HFF-Myc (cell line): ENCODE measurements around the gene FOXL1.

ENCODE experiments used
- DNase-seq: peaks from one replicate; pipeline ENCODE4 v3.0.0-alpha.2; 2011; ENCODE audit warnings: low read depth; ENCODE audit errors: extremely low read depth
- H3K4me3 ChIP-seq: replicated peaks from 2 replicates; pipeline ENCODE4 v1.5.1; 2011; ENCODE audit warnings: low read depth, mild to moderate bottlenecking, control low read depth, low read length
- TF ChIP-seq, protein P1 (sequence below): IDR thresholded peaks from 2 replicates; pipeline ENCODE4 v1.5.1; 2012; ENCODE audit warnings: mild to moderate bottlenecking, low read depth, low read length, control low read depth; ENCODE audit errors: missing control alignments

FOXL1 gene

DNA sequence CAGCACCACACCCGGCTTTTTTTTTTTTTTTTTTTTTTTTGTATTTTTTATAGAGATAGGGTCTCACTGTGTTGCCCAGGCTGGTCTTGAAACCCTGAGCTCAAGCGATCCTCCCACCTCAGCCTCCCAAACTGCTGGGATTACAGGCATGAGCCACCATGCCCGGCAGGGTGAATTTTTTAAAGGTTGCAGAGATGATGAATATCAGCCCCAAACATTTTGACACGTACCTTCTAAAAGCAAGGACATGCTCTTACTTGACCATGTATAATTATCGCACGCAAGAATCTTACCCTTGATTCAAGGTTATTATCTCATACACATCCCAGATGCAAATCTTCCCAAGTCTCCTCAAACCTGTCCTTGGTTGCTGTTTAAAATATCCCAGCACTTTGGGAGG, 16.0 kb upstream of the FOXL1 start:
- H3K4me3 ChIP-seq = no peak overlapping the region
- TF ChIP-seq, protein P1, sequence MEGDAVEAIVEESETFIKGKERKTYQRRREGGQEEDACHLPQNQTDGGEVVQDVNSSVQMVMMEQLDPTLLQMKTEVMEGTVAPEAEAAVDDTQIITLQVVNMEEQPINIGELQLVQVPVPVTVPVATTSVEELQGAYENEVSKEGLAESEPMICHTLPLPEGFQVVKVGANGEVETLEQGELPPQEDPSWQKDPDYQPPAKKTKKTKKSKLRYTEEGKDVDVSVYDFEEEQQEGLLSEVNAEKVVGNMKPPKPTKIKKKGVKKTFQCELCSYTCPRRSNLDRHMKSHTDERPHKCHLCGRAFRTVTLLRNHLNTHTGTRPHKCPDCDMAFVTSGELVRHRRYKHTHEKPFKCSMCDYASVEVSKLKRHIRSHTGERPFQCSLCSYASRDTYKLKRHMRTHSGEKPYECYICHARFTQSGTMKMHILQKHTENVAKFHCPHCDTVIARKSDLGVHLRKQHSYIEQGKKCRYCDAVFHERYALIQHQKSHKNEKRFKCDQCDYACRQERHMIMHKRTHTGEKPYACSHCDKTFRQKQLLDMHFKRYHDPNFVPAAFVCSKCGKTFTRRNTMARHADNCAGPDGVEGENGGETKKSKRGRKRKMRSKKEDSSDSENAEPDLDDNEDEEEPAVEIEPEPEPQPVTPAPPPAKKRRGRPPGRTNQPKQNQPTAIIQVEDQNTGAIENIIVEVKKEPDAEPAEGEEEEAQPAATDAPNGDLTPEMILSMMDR = no peak
- DNase-seq = no peak

DNA sequence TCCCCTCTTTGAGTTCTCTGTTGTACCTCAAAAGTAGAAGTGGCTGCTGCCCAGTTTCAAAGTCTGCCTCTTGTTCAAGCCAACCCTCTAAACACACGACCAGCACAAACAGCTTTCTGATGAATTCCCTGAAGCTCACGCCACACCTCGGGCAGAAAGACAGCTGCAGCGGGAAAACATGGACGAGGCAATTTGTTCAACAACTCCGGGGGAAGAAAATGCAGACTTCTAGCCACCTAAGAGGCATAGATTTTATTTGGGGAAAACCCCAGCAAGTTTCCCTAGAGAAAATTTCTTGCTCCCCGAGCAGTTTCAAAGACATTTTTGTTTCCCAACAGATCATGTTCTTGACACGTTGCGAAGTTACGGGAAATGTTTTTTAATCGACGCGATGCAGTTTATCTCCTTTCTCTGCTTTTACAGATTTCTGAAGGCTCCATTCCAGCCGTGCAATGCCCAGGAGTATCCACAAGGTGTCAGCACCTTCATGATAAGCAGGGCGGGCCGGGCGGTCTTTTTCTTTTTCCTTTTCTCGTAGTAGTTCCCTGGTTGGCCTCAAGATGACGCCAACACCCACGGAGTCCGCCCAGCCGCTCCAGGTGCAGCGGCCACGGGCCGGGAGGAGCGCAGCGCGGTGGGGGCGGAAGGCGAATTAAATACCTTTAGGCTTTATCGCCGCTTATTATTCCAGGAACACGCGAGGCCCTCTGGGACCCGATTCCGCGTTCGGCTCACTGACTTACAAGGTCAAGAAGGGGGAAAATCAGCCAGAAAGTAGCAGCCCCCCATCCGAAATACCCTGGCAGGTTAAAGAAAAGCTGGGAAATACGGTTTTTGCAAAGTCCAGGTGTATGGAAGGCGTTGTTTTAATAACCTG, 14.6 kb upstream of the FOXL1 start:
- H3K4me3 ChIP-seq = peak overlapping the region; percentile 16
- TF ChIP-seq, protein P1 = peak; percentile 100

DNA sequence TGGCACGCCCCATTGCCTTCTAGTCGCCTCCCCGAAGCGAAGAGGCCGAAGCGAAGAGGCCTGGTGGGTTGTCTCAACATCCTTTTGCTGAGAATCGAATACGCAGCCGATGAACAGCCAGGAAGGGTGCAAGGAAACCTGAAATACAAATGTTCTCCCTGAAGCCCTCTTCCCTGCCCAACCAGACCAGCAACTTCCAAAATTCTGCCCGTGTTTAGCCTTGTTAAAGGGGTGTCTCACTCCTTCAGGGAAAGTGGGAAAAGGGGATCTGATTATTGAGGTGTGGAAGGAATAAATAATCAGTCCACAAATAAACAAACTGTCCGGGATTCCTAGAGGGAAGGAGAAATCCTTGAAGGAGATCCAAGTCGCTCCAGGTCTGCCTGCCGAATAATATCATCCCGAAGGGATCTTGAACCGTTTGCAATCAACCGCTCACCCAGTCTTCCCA, 13.1 kb upstream of the FOXL1 start:
- TF ChIP-seq, protein P1 = no peak
- H3K4me3 ChIP-seq = no peak overlapping the region
- DNase-seq = no peak

More for the DNA sequence above, 14.6 kb upstream of the FOXL1 start:
- DNase-seq = peak; percentile 79

DNA sequence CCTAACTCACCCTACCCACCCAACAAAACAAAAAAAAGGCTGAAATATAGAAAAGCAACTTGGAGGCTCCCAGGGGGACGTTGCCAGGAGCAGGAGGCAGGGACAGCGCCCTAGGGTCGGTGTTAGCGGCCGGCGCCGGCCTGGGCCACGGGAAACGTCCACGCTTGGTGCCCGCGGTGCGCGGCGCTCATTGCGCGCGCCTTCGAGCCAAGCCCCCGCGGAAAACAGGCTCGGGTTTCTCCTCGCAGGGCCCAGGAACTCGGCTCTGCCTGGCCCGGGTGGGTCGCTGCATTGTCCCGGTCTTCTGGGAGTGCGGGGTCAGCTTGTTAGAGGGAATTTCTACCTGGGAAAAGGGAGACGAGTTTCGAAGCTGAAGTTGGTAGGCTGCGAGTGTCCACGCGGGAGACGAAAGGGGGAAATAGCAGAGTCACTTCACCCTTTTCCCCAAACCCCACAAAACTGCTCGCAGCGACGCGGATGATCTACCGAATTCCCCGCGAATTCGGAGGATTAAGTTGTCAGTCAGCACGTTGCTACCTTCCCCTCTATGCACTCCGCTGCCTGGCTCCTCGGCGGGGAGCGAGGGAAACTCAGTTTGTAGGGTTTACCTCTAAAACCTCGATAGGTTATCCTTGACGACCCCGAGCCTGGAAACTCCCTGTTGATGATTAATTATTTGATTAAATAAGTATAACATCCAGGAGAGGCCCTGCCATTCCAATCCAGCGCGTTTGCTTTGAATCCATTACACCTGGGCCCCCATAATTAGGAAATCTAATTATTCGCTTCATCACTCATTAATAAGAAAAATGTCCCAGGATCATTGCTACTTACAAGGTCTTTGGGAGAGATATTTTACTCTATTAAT, 12.5 kb upstream of the FOXL1 start:
- no peak for DNase-seq
- TF ChIP-seq, protein P1 = no peak
- H3K4me3 ChIP-seq = peak overlapping the region; percentile 71

DNA sequence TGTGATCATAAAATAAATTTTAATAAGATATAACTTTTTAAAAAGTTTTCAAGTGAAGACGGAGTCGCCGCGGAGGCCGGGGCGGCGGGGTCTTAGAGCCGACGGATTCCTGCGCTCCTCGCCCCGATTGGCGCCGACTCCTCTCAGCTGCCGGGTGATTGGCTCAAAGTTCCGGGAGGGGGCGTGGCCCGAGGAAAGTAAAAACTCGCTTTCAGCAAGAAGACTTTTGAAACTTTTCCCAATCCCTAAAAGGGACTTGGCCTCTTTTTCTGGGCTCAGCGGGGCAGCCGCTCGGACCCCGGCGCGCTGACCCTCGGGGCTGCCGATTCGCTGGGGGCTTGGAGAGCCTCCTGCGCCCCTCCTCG, 11.8 kb upstream of the FOXL1 start, which contains the start of gene FOXC2:
Gene FOXC2 (plus strand): TSS at position 229 of the 365 bp plus-strand sequence. CDS start 507 bp downstream, outside the sequence.
- H3K4me3 ChIP-seq = peak within 1 kb of the TSS; percentile 71
- DNase-seq = peak; percentile 65
- TF ChIP-seq, protein P1 = no peak

DNA sequence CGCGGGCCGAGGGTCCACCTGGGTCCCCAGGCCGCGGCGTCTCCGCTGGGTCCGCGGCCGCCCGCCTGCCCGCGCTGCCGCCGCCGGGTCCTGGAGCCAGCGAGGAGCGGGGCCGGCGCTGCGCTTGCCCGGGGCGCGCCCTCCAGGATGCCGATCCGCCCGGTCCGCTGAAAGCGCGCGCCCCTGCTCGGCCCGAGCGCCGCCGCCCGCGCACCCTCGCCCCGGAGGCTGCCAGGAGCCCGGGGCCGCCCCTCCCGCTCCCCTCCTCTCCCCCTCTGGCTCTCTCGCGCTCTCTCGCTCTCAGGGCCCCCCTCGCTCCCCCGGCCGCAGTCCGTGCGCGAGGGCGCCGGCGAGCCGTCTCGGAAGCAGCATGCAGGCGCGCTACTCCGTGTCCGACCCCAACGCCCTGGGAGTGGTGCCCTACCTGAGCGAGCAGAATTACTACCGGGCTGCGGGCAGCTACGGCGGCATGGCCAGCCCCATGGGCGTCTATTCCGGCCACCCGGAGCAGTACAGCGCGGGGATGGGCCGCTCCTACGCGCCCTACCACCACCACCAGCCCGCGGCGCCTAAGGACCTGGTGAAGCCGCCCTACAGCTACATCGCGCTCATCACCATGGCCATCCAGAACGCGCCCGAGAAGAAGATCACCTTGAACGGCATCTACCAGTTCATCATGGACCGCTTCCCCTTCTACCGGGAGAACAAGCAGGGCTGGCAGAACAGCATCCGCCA, 11.2 kb upstream of the FOXL1 start:
- TF ChIP-seq, protein P1 = no peak
- peak overlapping the region; percentile 71 for H3K4me3 ChIP-seq
- DNase-seq = no peak
